SK-N-SH (cell line): ENCODE measurements around the gene MACROD2. TPM values are rescaled to one million over a fixed set of nuclear protein-coding genes. Genes with fewer than 3 reads are reported as not detected.

ENCODE experiments used
- CTCF ChIA-PET: fragments of 300-600, 350-600 bp; formaldehyde crosslinking; extraction: SDS; loops from one replicate; lab custom pipeline; 2021; lab: Yijun Ruan, JAX
- POLR2A ChIA-PET: fragments of 350-600 bp; sonication (Branson Sonifier 250); formaldehyde crosslinking; extraction: SDS; loops from one replicate; lab custom pipeline; 2020; ENCODE audit warnings: antibody characterized with exemption, inconsistent platforms; lab: Yijun Ruan, JAX
- DNase-seq: peaks from one replicate; pipeline ENCODE4 v3.0.0; 2012
- H2AFZ ChIP-seq: fragments of 200-600 bp; sonication (generic); 2 replicates; pipeline ENCODE4 v1.8.1; 2016; ENCODE audit warnings: antibody characterized with exemption, mild to moderate bottlenecking, low read depth
- H3F3A ChIP-seq: fragments of 200-600 bp; sonication (generic); replicated peaks from 2 replicates; pipeline ENCODE3; 2016; ENCODE audit warnings: antibody characterized with exemption, mild to moderate bottlenecking; ENCODE audit not compliant: insufficient read depth
- H3K27ac ChIP-seq, 2 experiments: fragments of 200-500 bp in 1 of 2; fragments of 200-600 bp in 1 of 2; sonication (Bioruptor generic) in 1 of 2; sonication (generic), shearing (Covaris generic) in 1 of 2; 2 replicates each; pipeline versions ENCODE4 v1.5.1 to v1.6.1; 2014 to 2016; ENCODE audit warnings: low read depth in 2 of 2, inconsistent platforms in 1 of 2, low read length in 1 of 2, mild to moderate bottlenecking in 1 of 2, mixed read lengths in 1 of 2
- H3K27me3 ChIP-seq: fragments of 200-600 bp; sonication (generic), shearing (Covaris generic); 2 replicates; pipeline ENCODE4 v1.6.1; 2016; ENCODE audit warnings: mixed run types; ENCODE audit not compliant: insufficient read depth
- H3K36me3 ChIP-seq, 2 experiments: fragments of 200-500 bp in 1 of 2; fragments of 200-600 bp in 1 of 2; sonication (Bioruptor generic) in 1 of 2; sonication (generic) in 1 of 2; replicated peaks in 1 of 2; 2 replicates each; pipeline versions ENCODE3 to v1.5.1; 2014 to 2016; ENCODE audit warnings: low read length in 1 of 2, mild to moderate bottlenecking in 1 of 2; ENCODE audit not compliant: insufficient read depth in 2 of 2, control insufficient read depth in 1 of 2
- H3K4me1 ChIP-seq, 2 experiments: fragments of 200-500 bp in 1 of 2; fragments of 200-600 bp in 1 of 2; sonication (Bioruptor generic) in 1 of 2; sonication (generic), shearing (Covaris generic) in 1 of 2; 2 replicates each; pipeline versions ENCODE4 v1.5.1 to v1.6.1; 2014 to 2016; ENCODE audit warnings: low read depth in 1 of 2, low read length in 1 of 2, mixed run types in 1 of 2; ENCODE audit not compliant: insufficient read depth in 2 of 2, control insufficient read depth in 1 of 2
- H3K4me2 ChIP-seq: fragments of 200-600 bp; sonication (generic), shearing (Covaris generic); 2 replicates; pipeline ENCODE4 v1.6.1; 2017; ENCODE audit warnings: mixed run types
- H3K4me3 ChIP-seq, 2 experiments: fragments of 200-500 bp in 1 of 2; fragments of 200-600 bp in 1 of 2; sonication (Bioruptor generic) in 1 of 2; sonication (generic), shearing (Covaris generic) in 1 of 2; 2 replicates each; pipeline versions ENCODE4 v1.5.1 to v1.8.1; 2014 to 2016; ENCODE audit warnings: low read depth in 2 of 2, inconsistent platforms in 1 of 2, low read length in 1 of 2, mild to moderate bottlenecking in 1 of 2, mixed read lengths in 1 of 2, moderate library complexity in 1 of 2
- H3K79me2 ChIP-seq: fragments of 200-600 bp; sonication (generic); 2 replicates; pipeline ENCODE4 v1.8.1; 2017; ENCODE audit warnings: mild to moderate bottlenecking; ENCODE audit not compliant: insufficient read depth
- H3K9ac ChIP-seq: fragments of 200-600 bp; sonication (generic); 2 replicates; pipeline ENCODE4 v1.6.1; 2017; ENCODE audit warnings: mixed run types
- H3K9me2 ChIP-seq: fragments of 200-600 bp; sonication (generic); 2 replicates; pipeline ENCODE4 v1.6.1; 2017; ENCODE audit warnings: mixed run types
- H3K9me3 ChIP-seq: fragments of 200-600 bp; sonication (generic); 2 replicates; pipeline ENCODE4 v1.6.1; 2017; ENCODE audit warnings: mixed run types, mild to moderate bottlenecking, moderate library complexity
- H4K20me1 ChIP-seq: fragments of 200-600 bp; sonication (generic); 2 replicates; pipeline ENCODE4 v1.6.1; 2017; ENCODE audit warnings: mild to moderate bottlenecking, mixed run types; ENCODE audit not compliant: insufficient read depth
- CHD2 ChIP-seq: fragments of 150-350 bp; IDR thresholded peaks from 2 replicates; pipeline ENCODE4 v1.6.1; 2018; ENCODE audit warnings: low read length; ENCODE audit not compliant: partially characterized antibody
- ELF1 ChIP-seq: IDR thresholded peaks from 2 replicates; pipeline ENCODE4 v1.4.0; 2012
- EZH2phosphoT487 ChIP-seq: fragments of 200-600 bp; sonication (generic); IDR thresholded peaks from 2 replicates; pipeline ENCODE4 v1.6.1; 2017; ENCODE audit warnings: low read depth, mixed run types, mild to moderate bottlenecking, antibody characterized with exemption, moderate library complexity, borderline replicate concordance
- FOSL2 ChIP-seq: IDR thresholded peaks from 2 replicates; pipeline ENCODE4 v1.4.0; 2012; ENCODE audit warnings: low read depth, mild to moderate bottlenecking, moderate library complexity, borderline replicate concordance
- FOXJ3 ChIP-seq: sonication (generic); formaldehyde crosslinking; IDR thresholded peaks from 2 replicates; pipeline ENCODE4 v1.5.1; 2020; ENCODE audit warnings: mild to moderate bottlenecking, missing genetic modification reagents
- GATA2 ChIP-seq: sonication (generic); formaldehyde crosslinking; IDR thresholded peaks from 2 replicates; pipeline ENCODE4 v1.5.0; 2020; ENCODE audit warnings: mild to moderate bottlenecking, missing genetic modification reagents
- MEF2A ChIP-seq: IDR thresholded peaks from 2 replicates; pipeline ENCODE4 v1.4.0; 2012; ENCODE audit warnings: low read depth, borderline replicate concordance
- NRF1 ChIP-seq: IDR thresholded peaks from 2 replicates; pipeline ENCODE4 v1.6.1; 2012; ENCODE audit warnings: low read depth, mild to moderate bottlenecking, low read length
- POLR2AphosphoS5 ChIP-seq: IDR thresholded peaks from 2 replicates; pipeline ENCODE4 v1.6.1; 2012; ENCODE audit warnings: low read depth, low read length
- RAD21 ChIP-seq: IDR thresholded peaks from 2 replicates; pipeline ENCODE4 v1.6.1; 2012; ENCODE audit warnings: mild to moderate bottlenecking, low read length
- RFX5 ChIP-seq: IDR thresholded peaks from 2 replicates; pipeline ENCODE4 v1.6.1; 2012; ENCODE audit warnings: mild to moderate bottlenecking, improper control_type of control experiment, low read length
- SIN3A ChIP-seq: IDR thresholded peaks from 2 replicates; pipeline ENCODE4 v1.6.1; 2012; ENCODE audit warnings: low read depth, mild to moderate bottlenecking, low read length, moderate library complexity, borderline replicate concordance
- SMC3 ChIP-seq: IDR thresholded peaks from 2 replicates; pipeline ENCODE4 v1.6.1; 2012; ENCODE audit warnings: low read depth, low read length, improper control_type of control experiment
- TCF12 ChIP-seq: IDR thresholded peaks from 2 replicates; pipeline ENCODE4 v1.4.0; 2012
- YY1 ChIP-seq: IDR thresholded peaks from 2 replicates; pipeline ENCODE4 v1.4.0; 2012; ENCODE audit warnings: low read depth, mild to moderate bottlenecking
- polyA plus RNA-seq, 3 experiments: library from polyadenylated mRNA; depleted of rRNA; stranded (reverse); fragments of >200 nt; gene quantifications; 2 replicates each; pipeline ENCODE4 v1.2.3, GENCODE V29; 2012
- TF ChIP-seq, protein P1 (sequence below): IDR thresholded peaks from 2 replicates; pipeline ENCODE4 v1.6.1; 2012; ENCODE audit warnings: mild to moderate bottlenecking, low read depth, low read length, moderate library complexity
- TF ChIP-seq, protein P2 (sequence below): fragments of 150-350 bp; IDR thresholded peaks from 2 replicates; pipeline ENCODE4 v1.6.1; 2016; ENCODE audit warnings: mild to moderate bottlenecking, low read depth, low read length
- TF ChIP-seq, protein P3 (sequence below): IDR thresholded peaks from 2 replicates; pipeline ENCODE4; 2012
- TF ChIP-seq, protein P4 (sequence below): fragments of 150-350 bp; IDR thresholded peaks from 2 replicates; pipeline ENCODE4 v1.6.1; 2017; ENCODE audit warnings: antibody characterized with exemption, low read length, low read depth, borderline replicate concordance
- TF ChIP-seq, protein P5 (sequence below): fragments of 200-600 bp; sonication (generic); IDR thresholded peaks from 2 replicates; pipeline ENCODE4 v1.6.1; 2017; ENCODE audit warnings: antibody characterized with exemption, mild to moderate bottlenecking, moderate library complexity

The MACROD2 gene
- polyA plus RNA-seq, 1 of the 3 experiments (the other 2 are of a cell fraction), result 0.33 TPM

DNA sequence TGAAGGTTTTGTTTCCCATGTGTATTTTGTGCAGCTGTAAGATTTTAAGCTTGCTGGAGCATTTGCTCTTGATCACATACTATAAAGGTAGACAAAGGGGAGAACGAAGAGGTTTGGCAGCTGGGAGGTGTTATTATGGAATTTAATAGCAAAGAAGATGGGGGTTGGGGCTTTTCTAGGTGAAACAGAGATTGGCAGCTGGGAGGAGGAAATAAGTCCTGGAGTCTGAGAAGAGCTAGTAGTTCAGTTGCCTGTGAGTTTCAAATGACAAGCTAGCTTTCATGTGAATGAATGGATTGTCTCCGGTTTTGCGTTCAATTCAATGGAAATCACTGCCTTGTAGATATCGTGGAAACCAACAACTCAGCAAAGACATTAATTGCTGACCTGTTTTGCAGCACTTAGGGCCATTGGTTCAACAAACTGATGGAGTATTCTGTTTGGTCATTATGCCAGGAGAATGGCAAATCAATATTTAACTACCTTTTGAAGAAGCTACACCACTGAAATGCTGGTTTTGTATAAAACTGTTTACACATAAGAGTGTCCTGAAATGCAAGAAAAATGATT is 380.2 kb downstream of the MACROD2 start (continued):
- TF ChIP-seq, protein P1, sequence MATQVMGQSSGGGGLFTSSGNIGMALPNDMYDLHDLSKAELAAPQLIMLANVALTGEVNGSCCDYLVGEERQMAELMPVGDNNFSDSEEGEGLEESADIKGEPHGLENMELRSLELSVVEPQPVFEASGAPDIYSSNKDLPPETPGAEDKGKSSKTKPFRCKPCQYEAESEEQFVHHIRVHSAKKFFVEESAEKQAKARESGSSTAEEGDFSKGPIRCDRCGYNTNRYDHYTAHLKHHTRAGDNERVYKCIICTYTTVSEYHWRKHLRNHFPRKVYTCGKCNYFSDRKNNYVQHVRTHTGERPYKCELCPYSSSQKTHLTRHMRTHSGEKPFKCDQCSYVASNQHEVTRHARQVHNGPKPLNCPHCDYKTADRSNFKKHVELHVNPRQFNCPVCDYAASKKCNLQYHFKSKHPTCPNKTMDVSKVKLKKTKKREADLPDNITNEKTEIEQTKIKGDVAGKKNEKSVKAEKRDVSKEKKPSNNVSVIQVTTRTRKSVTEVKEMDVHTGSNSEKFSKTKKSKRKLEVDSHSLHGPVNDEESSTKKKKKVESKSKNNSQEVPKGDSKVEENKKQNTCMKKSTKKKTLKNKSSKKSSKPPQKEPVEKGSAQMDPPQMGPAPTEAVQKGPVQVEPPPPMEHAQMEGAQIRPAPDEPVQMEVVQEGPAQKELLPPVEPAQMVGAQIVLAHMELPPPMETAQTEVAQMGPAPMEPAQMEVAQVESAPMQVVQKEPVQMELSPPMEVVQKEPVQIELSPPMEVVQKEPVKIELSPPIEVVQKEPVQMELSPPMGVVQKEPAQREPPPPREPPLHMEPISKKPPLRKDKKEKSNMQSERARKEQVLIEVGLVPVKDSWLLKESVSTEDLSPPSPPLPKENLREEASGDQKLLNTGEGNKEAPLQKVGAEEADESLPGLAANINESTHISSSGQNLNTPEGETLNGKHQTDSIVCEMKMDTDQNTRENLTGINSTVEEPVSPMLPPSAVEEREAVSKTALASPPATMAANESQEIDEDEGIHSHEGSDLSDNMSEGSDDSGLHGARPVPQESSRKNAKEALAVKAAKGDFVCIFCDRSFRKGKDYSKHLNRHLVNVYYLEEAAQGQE, result no peak
- TF ChIP-seq ELF1, result no peak
- no peak for TF ChIP-seq RAD21
- no peak for TF ChIP-seq SMC3

DNA sequence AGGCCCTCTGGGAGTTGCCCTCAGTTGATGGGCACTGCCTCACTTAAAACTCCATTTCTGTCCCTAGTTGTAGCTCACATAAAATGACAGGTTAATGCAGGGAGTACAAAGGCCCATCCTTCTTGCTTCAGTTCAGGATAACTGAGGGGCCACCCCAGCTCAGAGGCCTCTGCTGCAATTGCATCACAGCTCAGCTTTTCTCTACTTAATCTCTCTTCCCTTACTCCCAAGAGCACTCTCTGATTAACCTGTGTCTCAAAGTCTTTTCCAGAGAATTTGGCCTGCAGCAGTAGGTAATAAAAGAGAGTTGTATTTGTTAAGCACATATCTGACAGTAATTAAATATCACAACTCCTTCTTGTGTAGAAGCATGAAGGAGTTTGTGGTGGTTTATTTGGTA is 383.0 kb downstream of the MACROD2 start:
- H3K9me3 ChIP-seq, result no peaks in the 10 kb centered on the region
- H3K4me3 ChIP-seq, result no peak overlapping the region
- POLR2A ChIA-PET, result no interaction called here
- no peaks in the 10 kb centered on the region for H3K27me3 ChIP-seq
- no peak overlapping the region for H3K4me2 ChIP-seq
- no peaks in the 10 kb centered on the region for H3K4me1 ChIP-seq
- no peaks in the 10 kb centered on the region for H4K20me1 ChIP-seq
- no peak for TF ChIP-seq CHD2
- no peak for TF ChIP-seq EZH2phosphoT487
- no peak for TF ChIP-seq RFX5
- TF ChIP-seq FOSL2, result no peak
- TF ChIP-seq FOXJ3 (CRISPR knock-in tag), result no peak
- TF ChIP-seq, protein P2, sequence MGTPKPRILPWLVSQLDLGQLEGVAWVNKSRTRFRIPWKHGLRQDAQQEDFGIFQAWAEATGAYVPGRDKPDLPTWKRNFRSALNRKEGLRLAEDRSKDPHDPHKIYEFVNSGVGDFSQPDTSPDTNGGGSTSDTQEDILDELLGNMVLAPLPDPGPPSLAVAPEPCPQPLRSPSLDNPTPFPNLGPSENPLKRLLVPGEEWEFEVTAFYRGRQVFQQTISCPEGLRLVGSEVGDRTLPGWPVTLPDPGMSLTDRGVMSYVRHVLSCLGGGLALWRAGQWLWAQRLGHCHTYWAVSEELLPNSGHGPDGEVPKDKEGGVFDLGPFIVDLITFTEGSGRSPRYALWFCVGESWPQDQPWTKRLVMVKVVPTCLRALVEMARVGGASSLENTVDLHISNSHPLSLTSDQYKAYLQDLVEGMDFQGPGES, result no peak
- TF ChIP-seq MEF2A, result no peak
- no peak for TF ChIP-seq NRF1
- TF ChIP-seq, protein P3, sequence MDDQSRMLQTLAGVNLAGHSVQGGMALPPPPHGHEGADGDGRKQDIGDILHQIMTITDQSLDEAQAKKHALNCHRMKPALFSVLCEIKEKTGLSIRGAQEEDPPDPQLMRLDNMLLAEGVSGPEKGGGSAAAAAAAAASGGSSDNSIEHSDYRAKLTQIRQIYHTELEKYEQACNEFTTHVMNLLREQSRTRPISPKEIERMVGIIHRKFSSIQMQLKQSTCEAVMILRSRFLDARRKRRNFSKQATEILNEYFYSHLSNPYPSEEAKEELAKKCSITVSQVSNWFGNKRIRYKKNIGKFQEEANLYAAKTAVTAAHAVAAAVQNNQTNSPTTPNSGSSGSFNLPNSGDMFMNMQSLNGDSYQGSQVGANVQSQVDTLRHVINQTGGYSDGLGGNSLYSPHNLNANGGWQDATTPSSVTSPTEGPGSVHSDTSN, result no peak
- no peak for TF ChIP-seq YY1
- TF ChIP-seq GATA2 (CRISPR knock-in tag), result no peak
- TF ChIP-seq, protein P4, sequence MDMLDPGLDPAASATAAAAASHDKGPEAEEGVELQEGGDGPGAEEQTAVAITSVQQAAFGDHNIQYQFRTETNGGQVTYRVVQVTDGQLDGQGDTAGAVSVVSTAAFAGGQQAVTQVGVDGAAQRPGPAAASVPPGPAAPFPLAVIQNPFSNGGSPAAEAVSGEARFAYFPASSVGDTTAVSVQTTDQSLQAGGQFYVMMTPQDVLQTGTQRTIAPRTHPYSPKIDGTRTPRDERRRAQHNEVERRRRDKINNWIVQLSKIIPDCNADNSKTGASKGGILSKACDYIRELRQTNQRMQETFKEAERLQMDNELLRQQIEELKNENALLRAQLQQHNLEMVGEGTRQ, result no peak
- no peak for TF ChIP-seq SIN3A
- no peak for TF ChIP-seq POLR2AphosphoS5
- TF ChIP-seq, protein P5, sequence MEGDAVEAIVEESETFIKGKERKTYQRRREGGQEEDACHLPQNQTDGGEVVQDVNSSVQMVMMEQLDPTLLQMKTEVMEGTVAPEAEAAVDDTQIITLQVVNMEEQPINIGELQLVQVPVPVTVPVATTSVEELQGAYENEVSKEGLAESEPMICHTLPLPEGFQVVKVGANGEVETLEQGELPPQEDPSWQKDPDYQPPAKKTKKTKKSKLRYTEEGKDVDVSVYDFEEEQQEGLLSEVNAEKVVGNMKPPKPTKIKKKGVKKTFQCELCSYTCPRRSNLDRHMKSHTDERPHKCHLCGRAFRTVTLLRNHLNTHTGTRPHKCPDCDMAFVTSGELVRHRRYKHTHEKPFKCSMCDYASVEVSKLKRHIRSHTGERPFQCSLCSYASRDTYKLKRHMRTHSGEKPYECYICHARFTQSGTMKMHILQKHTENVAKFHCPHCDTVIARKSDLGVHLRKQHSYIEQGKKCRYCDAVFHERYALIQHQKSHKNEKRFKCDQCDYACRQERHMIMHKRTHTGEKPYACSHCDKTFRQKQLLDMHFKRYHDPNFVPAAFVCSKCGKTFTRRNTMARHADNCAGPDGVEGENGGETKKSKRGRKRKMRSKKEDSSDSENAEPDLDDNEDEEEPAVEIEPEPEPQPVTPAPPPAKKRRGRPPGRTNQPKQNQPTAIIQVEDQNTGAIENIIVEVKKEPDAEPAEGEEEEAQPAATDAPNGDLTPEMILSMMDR, result no peak
- TF ChIP-seq TCF12, result no peak
- TF ChIP-seq, all 33 proteins: peak for 0
- no peaks in the 10 kb centered on the region for H3K9me2 ChIP-seq
- DNase-seq, result no peak
- H2AFZ ChIP-seq, result no peak overlapping the region
- no peaks in the 10 kb centered on the region for H3K36me3 ChIP-seq
- H3K9ac ChIP-seq, result no peak overlapping the region
- no peak overlapping the region for H3K27ac ChIP-seq
- CTCF ChIA-PET, result interaction anchor here (1.2 kb wide), 1 partner anchor 14 kb away, joined by 4 read pairs; no protein-coding TSS in a partner anchor
- no peaks in the 10 kb centered on the region for H3F3A ChIP-seq
- no peaks in the 10 kb centered on the region for H3K79me2 ChIP-seq
